ENCODE data around the gene CLCA4. TPM values are rescaled to one million over a fixed set of nuclear protein-coding genes. Genes with fewer than 3 reads are reported as not detected.
A peak's percentile ranks its signal among the peaks of the same experiment; 100 is the strongest.
"Not testable (repeated sequence)": the region's sequence is repeated elsewhere in the genome, so short reads cannot be mapped to it uniquely, and the experiment has no call there.

Gene CLCA4
- total RNA-seq, 1 donor = not detected

DNA sequence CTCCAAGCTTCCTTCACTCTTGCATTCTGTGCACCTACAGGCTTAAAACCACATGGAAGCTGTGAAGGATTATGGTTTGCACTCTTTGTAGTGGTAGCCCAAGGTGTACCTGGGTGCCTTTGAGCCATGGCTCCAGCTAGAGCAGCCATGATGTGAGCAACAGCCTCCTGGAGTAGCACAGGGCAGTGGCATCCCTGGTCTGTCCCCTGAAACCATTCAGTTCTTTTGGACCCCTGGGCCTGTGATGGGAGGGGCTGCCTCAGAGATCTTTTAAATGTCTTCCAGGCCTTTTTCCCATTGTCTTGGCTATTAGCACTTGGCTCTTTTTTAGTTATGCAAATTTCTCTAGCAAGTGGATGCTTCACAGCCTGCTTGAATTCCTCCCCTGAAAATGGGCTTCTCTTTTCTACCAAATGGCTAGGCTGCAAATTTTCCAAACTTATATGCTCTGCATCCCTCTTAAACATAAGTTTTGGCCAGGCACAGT lies 47.4 kb downstream of the CLCA4 start:
- H3K4me3 ChIP-seq (ENCODE audit: low read depth, low read length) = no peak overlapping the region
- TF ChIP-seq CTCF (IDR thresholded peaks at IDR 0.05; ENCODE audit: insufficient read depth, low read length) = no peak
- DNase-seq (ENCODE audit: low read depth) = no peak

DNA sequence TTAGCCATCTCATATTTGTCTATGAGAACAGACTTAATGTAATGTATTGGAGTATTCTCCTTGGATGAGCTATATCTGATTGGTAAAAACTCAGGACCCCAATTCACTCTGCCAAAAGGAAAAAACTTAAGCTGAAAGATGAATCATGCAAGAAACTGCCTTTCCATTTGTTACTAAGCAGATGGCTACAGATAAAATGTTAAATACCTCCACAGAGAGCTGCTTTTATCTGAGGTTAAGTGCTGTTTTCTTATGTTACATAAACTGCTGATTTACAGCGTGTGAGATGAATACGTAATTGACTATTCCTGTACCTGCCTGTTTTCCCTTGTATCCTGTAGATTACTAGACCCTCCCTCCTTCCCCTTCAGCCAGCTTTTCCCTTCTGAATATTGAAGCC lies 49.3 kb downstream of the CLCA4 start:
- no peak for TF ChIP-seq CTCF (IDR thresholded peaks at IDR 0.05; ENCODE audit: insufficient read depth, low read length)
- no peak overlapping the region for H3K4me3 ChIP-seq (ENCODE audit: low read depth, low read length)
- DNase-seq (ENCODE audit: low read depth) = peak; percentile 34

DNA sequence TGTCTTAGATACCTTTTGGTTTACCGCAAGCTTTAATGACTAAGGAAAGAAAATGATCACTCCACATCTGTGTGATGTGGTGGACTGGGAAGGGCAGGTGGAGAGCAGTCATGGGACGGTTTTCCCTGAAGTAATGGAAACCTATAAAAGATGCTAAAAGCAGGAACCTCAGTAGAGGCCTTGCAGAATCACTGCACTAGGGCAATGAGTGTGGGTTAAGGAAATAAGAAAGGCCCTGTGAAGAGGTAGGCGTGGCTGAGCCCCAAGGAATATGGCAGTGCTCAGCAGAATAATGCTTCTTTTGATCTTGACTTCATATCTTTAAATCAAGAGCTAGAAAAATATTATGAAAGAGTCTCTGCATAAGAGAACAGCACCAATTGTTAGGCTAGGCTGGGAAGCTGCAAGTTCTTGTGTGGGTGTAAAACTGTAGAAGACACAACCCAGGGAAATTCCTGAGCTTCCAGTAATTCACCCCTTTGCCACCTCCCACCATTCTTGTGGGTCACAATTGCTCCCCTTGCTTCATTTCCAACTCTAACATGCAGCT lies 49.9 kb downstream of the CLCA4 start:
- no peak overlapping the region for H3K4me3 ChIP-seq (ENCODE audit: low read depth, low read length)
- no peak for TF ChIP-seq CTCF (IDR thresholded peaks at IDR 0.05; ENCODE audit: insufficient read depth, low read length)
- peak; percentile 14 for DNase-seq (ENCODE audit: low read depth)

- H3K4me3 ChIP-seq (ENCODE audit: low read depth, low read length); DNase-seq (ENCODE audit: low read depth): not testable (repeated sequence)
Measured at GRCh38 chr1:86606080-86606479, 59.2 kb downstream of the CLCA4 start.

DNA sequence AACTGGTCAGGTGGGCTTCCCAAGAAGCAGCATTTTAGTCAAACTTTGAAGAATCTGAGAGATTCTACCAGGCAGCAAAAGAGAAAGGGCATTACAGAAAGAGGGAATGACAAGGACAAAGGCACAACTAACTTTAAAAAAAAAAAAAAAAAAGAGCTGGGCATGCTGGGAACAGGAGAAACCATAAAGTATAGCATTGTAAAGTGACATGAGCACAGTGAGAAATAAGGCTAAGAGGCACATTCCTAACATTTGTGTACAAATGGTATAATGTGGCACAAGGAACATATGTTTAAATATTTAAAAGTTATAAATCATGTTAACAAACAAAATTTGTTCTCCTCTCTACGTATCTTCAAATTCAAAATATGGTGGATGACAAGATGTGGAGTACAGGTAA lies 69.6 kb downstream of the CLCA4 start:
- TF ChIP-seq CTCF (IDR thresholded peaks at IDR 0.05; ENCODE audit: insufficient read depth, low read length) = no peak
- no peak overlapping the region for H3K4me3 ChIP-seq (ENCODE audit: low read depth, low read length)
- DNase-seq (ENCODE audit: low read depth) = no peak

DNA sequence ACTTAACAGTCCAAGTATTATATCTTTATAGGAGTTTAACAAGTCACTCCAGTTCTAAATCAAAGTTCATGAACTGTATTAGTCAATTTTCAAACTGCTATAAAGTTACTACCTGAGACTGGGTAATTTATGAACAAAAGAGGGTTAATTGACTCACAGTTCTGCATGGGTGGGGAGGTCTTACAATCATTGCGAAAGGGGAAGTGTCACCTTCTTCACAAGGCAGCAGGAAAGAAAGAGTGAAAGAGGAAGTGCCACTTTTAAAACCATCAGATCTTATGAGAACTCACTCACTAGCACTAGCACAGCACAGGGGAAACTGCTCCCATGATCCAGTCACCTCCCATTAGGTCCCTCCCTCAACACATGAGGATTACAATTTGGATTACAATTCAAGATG lies 70.0 kb downstream of the CLCA4 start:
- no peak for DNase-seq (ENCODE audit: low read depth)
- no peak for TF ChIP-seq CTCF (IDR thresholded peaks at IDR 0.05; ENCODE audit: insufficient read depth, low read length)
- no peak overlapping the region for H3K4me3 ChIP-seq (ENCODE audit: low read depth, low read length)

DNA sequence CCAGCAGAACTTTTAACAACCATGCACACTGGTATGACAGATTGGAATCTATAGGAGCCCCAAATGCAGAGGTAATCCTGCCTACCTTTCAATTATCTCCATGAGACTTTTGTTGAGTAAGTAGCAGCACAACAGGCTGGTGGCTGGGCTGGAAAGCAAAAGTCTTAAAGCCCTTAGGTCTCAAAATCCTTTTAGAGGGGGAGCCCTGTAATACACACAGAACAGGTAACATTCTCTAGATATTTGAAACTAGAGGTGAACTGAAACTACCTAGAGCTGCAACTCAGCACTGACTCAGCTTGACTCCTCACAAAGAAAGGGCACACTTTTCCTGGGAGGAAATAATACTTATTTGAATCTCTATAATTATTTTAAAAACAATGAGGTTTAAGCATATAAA lies 71.5 kb downstream of the CLCA4 start:
- DNase-seq (ENCODE audit: low read depth) = no peak
- TF ChIP-seq CTCF (IDR thresholded peaks at IDR 0.05; ENCODE audit: insufficient read depth, low read length) = no peak
- H3K4me3 ChIP-seq (ENCODE audit: low read depth, low read length) = no peak overlapping the region

Measured in fibroblast of the aortic adventitia (primary cell).